Activated T-cell treated with anti-CD3 and anti-CD28 coated beads for 24 hours (primary cell): ENCODE measurements around the gene PTPRN2.

ENCODE experiments used
- DNase-seq: peaks from one replicate; pipeline ENCODE4 v3.0.0-alpha.2; 2020; ENCODE audit warnings: low read depth

The PTPRN2 gene

DNA sequence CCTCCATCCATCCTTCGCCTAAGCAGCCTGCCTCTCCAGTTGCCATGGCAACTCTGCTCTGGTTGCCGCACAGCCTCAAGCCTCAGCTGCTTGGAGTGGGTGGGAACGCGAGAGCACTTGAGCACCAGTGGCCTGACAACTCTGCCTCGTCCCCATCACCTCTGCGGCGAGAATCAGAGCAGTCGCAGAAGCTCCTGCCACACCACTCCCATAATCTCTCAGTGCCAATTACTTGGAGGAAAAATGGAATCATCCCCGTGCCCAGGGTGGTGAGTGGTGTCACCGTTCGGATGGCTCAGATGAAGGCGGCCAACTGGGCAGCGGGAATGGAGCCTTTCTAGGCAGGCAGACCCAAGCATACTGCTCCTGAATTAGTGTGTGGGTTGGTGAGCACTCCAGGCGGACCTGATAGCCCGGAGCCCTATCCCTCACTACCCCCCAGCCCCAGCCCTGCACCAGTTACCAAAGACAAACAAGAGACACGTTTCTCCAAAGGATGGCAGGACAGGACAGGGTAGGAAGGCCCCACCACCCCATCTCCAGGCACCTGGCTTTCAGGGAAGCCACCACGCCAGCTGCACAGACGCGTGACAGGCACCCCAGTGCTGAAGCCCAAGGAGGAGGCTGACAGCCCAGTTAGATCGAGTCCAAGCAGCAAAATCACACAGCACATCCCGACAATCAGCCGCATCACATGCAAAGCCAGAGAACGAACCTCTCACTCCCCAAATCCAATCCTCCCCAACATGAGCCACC lies 335.4 kb downstream of the PTPRN2 start:
- no peak for DNase-seq

GRCh38 chr7:158251061-158251965 lies 336.3 kb downstream of the PTPRN2 start:
- no peak for DNase-seq

GRCh38 chr7:158249692-158250091 lies 337.9 kb downstream of the PTPRN2 start:
- no peak for DNase-seq

GRCh38 chr7:158248816-158249215 lies 338.8 kb downstream of the PTPRN2 start:
- DNase-seq, result no peak

- no peak for DNase-seq
Observed at GRCh38 chr7:158247758-158248487, 339.7 kb downstream of the PTPRN2 start.

GRCh38 chr7:158246960-158247673 lies 340.5 kb downstream of the PTPRN2 start:
- DNase-seq, result no peak

DNA sequence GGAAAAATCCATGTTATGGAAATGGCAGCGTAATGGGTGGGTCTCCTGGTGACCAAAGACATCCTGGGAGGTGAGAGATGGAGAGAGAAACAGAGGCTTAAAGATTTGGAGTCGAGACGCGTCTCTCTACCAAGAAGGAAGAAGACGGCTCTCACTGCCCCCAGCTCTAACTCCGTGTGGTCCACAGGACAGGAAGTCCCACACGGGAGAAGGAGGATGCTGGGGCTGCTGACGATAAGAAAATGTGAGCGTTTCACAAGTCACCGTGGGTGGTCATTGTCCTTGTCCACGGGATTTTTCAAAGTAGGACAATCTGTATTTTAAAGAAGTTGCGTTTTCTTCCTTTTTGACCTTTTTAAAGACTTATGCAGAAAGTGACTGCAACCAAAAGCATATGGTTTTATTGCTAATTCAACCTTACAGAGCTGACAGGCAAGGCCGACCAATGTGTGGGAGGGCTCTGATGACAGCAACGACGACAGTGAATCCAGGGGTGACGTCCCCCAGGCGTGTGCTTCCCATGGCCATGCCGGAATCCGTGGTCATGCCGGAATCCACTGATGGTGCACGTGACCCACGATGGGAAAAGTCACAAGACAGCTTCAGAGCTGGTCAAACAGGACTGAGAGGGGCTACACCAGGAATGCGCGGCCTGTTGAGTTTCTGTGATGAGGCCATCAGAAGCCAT lies 341.2 kb downstream of the PTPRN2 start:
- no peak for DNase-seq

GRCh38 chr7:158245724-158246041 lies 341.9 kb downstream of the PTPRN2 start:
- no peak for DNase-seq

- DNase-seq, result no peak
Observed at GRCh38 chr7:158244873-158245723, 342.5 kb downstream of the PTPRN2 start.

DNA sequence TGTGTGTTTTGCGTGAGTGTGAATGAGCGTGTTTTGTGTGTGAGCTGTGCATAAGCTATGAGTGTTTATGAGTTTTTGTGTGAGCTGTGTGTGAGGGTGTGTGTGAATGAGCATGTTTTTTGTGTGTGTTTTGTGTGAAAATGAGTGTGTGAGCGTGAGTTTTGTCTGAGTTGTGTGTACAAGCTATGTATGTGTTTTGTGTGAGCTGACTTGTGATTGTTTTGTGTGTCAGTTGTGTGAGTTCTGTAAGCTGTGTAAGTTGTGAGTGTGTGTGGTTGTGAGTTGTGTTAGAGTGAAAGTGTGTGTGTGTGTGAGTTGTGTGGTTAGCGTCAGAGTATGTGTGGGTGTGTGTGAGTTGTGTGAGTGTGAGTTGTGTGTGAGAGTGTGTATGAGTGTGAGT lies 343.2 kb downstream of the PTPRN2 start:
- DNase-seq, result no peak

- no peak for DNase-seq
Observed at GRCh38 chr7:158241919-158242318, 345.7 kb downstream of the PTPRN2 start.

GRCh38 chr7:158240801-158241200 lies 346.8 kb downstream of the PTPRN2 start:
- DNase-seq, result no peak

- no peak for DNase-seq
Observed at GRCh38 chr7:158239290-158239981, 348.2 kb downstream of the PTPRN2 start.

DNA sequence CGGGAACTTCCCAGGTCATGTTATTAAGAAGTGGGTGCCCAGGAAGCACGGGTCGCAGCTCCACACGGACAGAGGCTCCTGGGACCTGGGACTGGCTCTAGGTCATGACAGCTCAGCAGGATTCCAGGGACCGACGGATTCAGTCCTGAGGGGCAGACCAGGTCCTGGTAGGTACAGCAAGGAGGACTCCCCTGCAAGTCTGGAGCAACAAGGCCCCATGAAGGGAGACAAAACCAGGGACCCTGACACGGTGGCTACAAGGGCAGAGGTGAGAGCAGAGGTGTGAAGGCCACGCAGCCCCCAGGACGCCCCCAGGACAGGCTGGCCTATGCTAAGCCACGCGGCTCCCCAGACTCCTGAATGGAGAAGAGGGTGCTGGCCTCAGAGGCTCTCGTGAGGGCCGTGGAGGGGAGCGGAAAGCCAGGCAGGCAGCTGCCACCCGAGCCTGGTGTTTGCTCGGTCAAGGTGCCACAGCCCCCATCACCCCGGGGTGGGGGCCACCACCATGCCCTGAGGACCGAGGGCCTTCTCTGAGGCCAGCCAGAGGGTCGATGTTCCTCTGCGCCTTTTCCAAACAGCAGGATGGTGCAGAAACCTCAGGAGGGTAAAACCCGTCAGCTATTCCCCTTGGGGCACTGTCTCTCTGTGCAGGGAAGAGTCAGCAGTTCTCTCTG lies 348.9 kb downstream of the PTPRN2 start:
- no peak for DNase-seq

- DNase-seq, result no peak
Observed at GRCh38 chr7:158237672-158238335, 349.8 kb downstream of the PTPRN2 start.

- no peak for DNase-seq
Observed at GRCh38 chr7:158236400-158236799, 351.2 kb downstream of the PTPRN2 start.

- DNase-seq, result no peak
Observed at GRCh38 chr7:158235862-158236261, 351.8 kb downstream of the PTPRN2 start.

GRCh38 chr7:158229945-158230344 lies 357.7 kb downstream of the PTPRN2 start:
- no peak for DNase-seq

GRCh38 chr7:158228986-158229385 lies 358.6 kb downstream of the PTPRN2 start:
- DNase-seq, result no peak
